GM18907 (cell line): ENCODE measurements around the gene LRP1.

Experiments used
- ATAC-seq: cut with Tn5 transposase; IDR thresholded peaks from one replicate; pipeline ENCODE4 v1.9.1; 2021; ENCODE audit warnings: mild to moderate bottlenecking, moderate library complexity; ENCODE audit not compliant: unreplicated experiment

LRP1 gene

GRCh38 chr12:57220770-57221168 is 92.5 kb downstream of the LRP1 start:
- ATAC-seq = no peak

GRCh38 chr12:57221169-57221917 is 93.1 kb downstream of the LRP1 start:
- no peak for ATAC-seq

GRCh38 chr12:57222286-57223190 is 94.3 kb downstream of the LRP1 start:
- no peak for ATAC-seq

- no peak for ATAC-seq
Observed at GRCh38 chr12:57223191-57224165, 95.2 kb downstream of the LRP1 start.

- no peak for ATAC-seq
Observed at GRCh38 chr12:57224278-57224972, 96.1 kb downstream of the LRP1 start.

GRCh38 chr12:57224973-57225679 is 96.8 kb downstream of the LRP1 start:
- ATAC-seq = no peak

- no peak for ATAC-seq
Observed at GRCh38 chr12:57225680-57226210, 97.5 kb downstream of the LRP1 start.

- ATAC-seq = no peak
Observed at GRCh38 chr12:57226588-57227314, 98.5 kb downstream of the LRP1 start.

GRCh38 chr12:57227315-57228115 is 99.2 kb downstream of the LRP1 start:
- ATAC-seq = no peak

- peak; percentile 15 for ATAC-seq
Observed at GRCh38 chr12:57229046-57229633, 100.9 kb downstream of the LRP1 start.

- ATAC-seq = peak; percentile 63
Observed at GRCh38 chr12:57229634-57230380, 101.5 kb downstream of the LRP1 start, which contains the start of gene SHMT2. TSS of gene SHMT2 (plus strand) at chr12:57229711. CDS start at chr12:57229779, 68 bp downstream.

- no peak for ATAC-seq
Observed at GRCh38 chr12:57230381-57231155, 102.3 kb downstream of the LRP1 start.

GRCh38 chr12:57231276-57232021 is 103.2 kb downstream of the LRP1 start:
- ATAC-seq = no peak

GRCh38 chr12:57232156-57232756 is 104.0 kb downstream of the LRP1 start:
- no peak for ATAC-seq
